Activated T-cell treated with anti-CD3 and anti-CD28 coated beads, Interleukin-2, amount 50 U/mL, for 4 hours (primary cell): Measurements from ENCODE around the gene EZH2. TPM values are rescaled to one million over a fixed set of nuclear protein-coding genes. Genes with fewer than 3 reads are reported as not detected.

ENCODE experiments used
- ATAC-seq, 2 donors: fragments of 200-7000 bp; cut with Tn5 transposase; one replicate each; pipeline ENCODE4 v1.10.0; 2021
- DNase-seq: peaks from one replicate; pipeline ENCODE4 v3.0.0-alpha.2; 2020
- H3K27me3 Mint-ChIP-seq: one replicate; pipeline ENCODE4 v1.8.0; 2021; ENCODE audit warnings: low read depth, mixed read lengths
- H3K36me3 Mint-ChIP-seq: one replicate; pipeline ENCODE4 v1.8.0; 2022; ENCODE audit warnings: mixed read lengths; ENCODE audit not compliant: insufficient read depth
- H3K4me1 Mint-ChIP-seq: one replicate; pipeline ENCODE4 v1.8.0; 2021; ENCODE audit warnings: low read depth, mixed read lengths
- H3K4me3 Mint-ChIP-seq: one replicate; pipeline ENCODE4 v1.8.0; 2021; ENCODE audit warnings: mild to moderate bottlenecking, moderate library complexity, mixed read lengths
- H3K9me3 Mint-ChIP-seq: one replicate; pipeline ENCODE4 v1.8.0; 2021; ENCODE audit warnings: mixed read lengths
- total RNA-seq, 3 donors: library from RNA; stranded (reverse); gene quantifications; one replicate each; pipeline ENCODE4 v1.2.1, GENCODE V29; 2021

The EZH2 gene
- total RNA-seq, 3 donors from 2014 or later, result 114 to 137 (median 123) TPM

DNA sequence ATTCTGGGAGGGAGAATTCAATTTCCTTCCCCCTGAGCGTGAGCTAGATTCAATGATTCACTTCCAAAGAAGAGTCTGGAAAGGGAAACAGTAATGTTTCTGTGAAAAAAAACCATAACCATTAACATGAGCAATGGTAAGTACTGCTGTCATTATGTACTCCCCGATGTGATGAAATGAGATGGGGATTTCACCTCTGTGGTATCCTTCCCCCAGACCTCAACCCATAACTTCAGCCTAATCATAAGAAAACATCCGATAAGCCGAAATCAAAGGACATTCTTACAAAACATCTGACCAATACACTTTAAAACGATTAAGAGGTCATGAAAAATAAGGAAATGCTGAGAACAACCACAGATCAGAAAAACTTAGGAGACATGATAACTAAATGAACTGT lies 27.2 kb downstream of the EZH2 start:
- Mint-ChIP-seq H3K9me3 (no peaks in the 10 kb centered on the region), H3K4me1 (peaks cover 25% of the 10 kb centered on the region), H3K27me3 (no peaks in the 10 kb centered on the region), H3K4me3 (no peak overlapping the region), H3K36me3 (peaks cover 2% of the 10 kb centered on the region)
- DNase-seq, result no peak
- peak; percentile 81 for ATAC-seq

DNA sequence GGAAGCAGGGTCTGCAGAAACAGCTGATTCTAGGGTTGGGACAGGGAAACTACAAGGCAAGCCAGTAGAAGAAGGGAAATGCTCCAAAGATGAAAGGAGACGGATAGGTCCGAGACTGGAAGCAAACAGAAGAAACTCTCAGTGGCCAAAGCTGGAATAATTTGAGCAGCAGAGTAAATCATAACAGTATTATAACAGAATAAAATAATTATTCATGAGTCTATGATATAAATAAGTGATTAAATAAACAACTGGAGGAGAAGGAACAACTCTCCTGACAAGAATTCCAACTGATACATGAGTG lies 27.6 kb downstream of the EZH2 start:
- Mint-ChIP-seq H3K9me3 (no peaks in the 10 kb centered on the region), H3K36me3 (peaks cover 2% of the 10 kb centered on the region), H3K27me3 (no peaks in the 10 kb centered on the region), H3K4me1 (peaks cover 24% of the 10 kb centered on the region), H3K4me3 (peak overlapping the region; percentile 40)
- ATAC-seq, result no peak
- no peak for DNase-seq

DNA sequence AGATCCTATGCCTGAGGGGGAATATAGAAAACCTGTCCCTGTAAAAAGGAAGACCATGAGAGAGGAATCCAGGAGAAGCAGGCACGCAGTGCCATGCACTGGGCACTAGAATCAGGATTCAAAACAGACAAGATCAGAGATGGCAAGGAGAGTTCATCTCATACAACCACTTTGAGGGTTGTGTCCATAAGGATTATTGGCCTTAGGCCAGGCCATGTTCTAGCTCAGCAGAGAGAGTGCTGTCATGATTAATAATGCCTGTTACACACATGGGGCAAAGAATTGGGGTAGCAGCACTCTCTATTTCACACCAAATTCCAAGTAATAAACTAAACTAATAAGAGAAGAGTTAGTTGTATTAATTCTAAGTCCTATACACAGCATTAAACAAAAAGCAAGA lies 29.1 kb downstream of the EZH2 start:
- ATAC-seq, result no peak
- H3K27me3 Mint-ChIP-seq, result no peaks in the 10 kb centered on the region
- peaks cover 30% of the 10 kb centered on the region for H3K4me1 Mint-ChIP-seq
- DNase-seq, result no peak
- no peak overlapping the region for H3K4me3 Mint-ChIP-seq
- H3K36me3 Mint-ChIP-seq, result peaks cover 2% of the 10 kb centered on the region
- no peaks in the 10 kb centered on the region for H3K9me3 Mint-ChIP-seq

- Mint-ChIP-seq H3K9me3 (no peaks in the 10 kb centered on the region), H3K4me1 (peaks cover 39% of the 10 kb centered on the region), H3K36me3 (peaks cover 2% of the 10 kb centered on the region), H3K4me3 (no peak overlapping the region), H3K27me3 (no peaks in the 10 kb centered on the region)
- DNase-seq (no peak), ATAC-seq (no peak)
Measured at GRCh38 chr7:148852272-148852671, 31.8 kb downstream of the EZH2 start.

GRCh38 chr7:148850564-148850963 lies 33.5 kb downstream of the EZH2 start:
- Mint-ChIP-seq H3K27me3 (no peaks in the 10 kb centered on the region), H3K36me3 (peaks cover 6% of the 10 kb centered on the region), H3K9me3 (no peaks in the 10 kb centered on the region), H3K4me3 (no peak overlapping the region), H3K4me1 (peaks cover 42% of the 10 kb centered on the region)
- no peak for DNase-seq
- no peak for ATAC-seq

DNA sequence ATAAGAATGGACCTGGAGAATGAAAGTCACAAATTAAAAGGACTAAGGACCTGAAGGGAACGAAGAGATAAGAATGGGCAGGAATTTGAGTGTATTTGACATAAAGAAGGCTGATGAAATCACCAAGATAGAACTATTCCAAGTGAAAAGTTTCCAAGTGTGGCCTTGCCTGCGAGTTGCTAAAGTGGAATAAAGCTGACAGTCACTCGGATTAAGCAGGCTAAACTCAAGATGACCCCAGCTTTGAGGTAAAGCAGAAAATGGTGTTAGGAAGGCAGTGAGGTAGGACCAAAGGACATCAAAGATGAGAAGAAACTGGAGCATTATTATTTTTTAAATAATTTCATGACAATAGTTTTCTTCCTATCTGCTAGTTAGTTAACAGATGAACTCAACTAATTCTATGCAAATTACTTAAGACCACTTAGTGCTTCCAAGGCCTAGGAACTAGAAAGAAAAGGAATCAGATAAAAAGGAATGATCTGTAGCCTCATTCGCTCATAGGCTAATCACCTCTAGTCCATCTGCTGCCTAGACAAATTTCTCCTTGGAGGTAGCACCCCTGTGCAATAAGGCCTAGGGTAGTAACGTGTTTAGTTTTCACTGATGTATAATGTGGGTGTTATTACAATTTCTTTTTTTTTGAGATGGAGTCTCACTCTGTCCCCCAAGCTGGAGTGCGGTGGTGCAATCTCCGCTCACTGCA lies 34.5 kb downstream of the EZH2 start:
- ATAC-seq, result no peak
- H3K27me3 Mint-ChIP-seq, result no peaks in the 10 kb centered on the region
- H3K4me3 Mint-ChIP-seq, result no peak overlapping the region
- H3K9me3 Mint-ChIP-seq, result no peaks in the 10 kb centered on the region
- no peak for DNase-seq
- peaks cover 39% of the 10 kb centered on the region for H3K4me1 Mint-ChIP-seq
- H3K36me3 Mint-ChIP-seq, result peaks cover 10% of the 10 kb centered on the region

- Mint-ChIP-seq H3K4me3 (no peak overlapping the region), H3K4me1 (peaks cover 39% of the 10 kb centered on the region), H3K27me3 (no peaks in the 10 kb centered on the region), H3K9me3 (no peaks in the 10 kb centered on the region), H3K36me3 (peaks cover 11% of the 10 kb centered on the region)
- ATAC-seq (no peak), DNase-seq (no peak)
Measured at GRCh38 chr7:148847815-148848734, 36.0 kb downstream of the EZH2 start.

DNA sequence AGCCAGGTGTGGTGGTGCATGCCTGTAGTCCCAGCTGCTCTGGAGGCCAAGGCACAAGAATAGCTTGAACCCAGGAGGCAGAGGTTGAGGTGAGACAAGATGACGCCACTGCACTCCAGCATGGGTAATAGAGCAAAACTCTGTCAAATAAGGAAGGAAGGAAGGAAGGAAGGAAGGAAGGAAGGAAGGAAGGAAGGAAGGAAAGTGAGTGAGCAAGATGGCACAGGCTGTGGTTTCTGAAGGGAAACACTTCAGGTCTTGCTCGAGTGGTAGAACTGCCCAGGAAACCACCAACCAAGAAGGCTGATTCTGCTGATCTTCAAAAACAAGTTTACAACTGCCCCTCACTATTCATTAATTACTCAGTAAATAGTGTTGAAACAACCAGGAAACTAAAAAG lies 45.2 kb downstream of the EZH2 start:
- Mint-ChIP-seq H3K27me3 (no peaks in the 10 kb centered on the region), H3K9me3 (no peaks in the 10 kb centered on the region), H3K4me3 (no peak overlapping the region), H3K4me1 (peaks cover 42% of the 10 kb centered on the region), H3K36me3 (peaks cover 40% of the 10 kb centered on the region)
- DNase-seq, result no peak
- ATAC-seq, result no peak

- H3K9me3 Mint-ChIP-seq, result no peaks in the 10 kb centered on the region
- peaks cover 47% of the 10 kb centered on the region for H3K36me3 Mint-ChIP-seq
- peaks cover 33% of the 10 kb centered on the region for H3K4me1 Mint-ChIP-seq
- DNase-seq, result no peak
- no peak overlapping the region for H3K4me3 Mint-ChIP-seq
- no peaks in the 10 kb centered on the region for H3K27me3 Mint-ChIP-seq
- no peak for ATAC-seq
Measured at GRCh38 chr7:148835854-148836253, 48.2 kb downstream of the EZH2 start.

DNA sequence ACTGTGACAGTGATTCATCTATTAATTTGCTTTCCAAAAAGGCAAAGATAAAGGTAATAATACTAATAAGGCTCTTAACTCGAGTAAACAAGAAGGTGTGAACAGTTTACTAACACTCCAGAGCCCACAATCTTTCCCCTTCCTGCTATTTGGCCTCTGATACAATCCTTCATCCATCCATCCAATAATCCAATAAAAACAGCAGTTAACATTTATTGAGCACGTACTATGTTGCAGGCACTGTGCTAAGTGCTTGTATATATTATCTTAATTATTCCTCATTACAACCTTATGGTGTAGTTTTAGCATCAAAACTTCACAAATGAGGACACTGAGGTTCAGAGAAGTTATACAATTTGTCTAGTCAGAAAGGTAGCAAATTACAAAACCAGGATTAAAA lies 49.5 kb downstream of the EZH2 start:
- Mint-ChIP-seq H3K4me3 (no peak overlapping the region), H3K4me1 (peaks cover 23% of the 10 kb centered on the region), H3K9me3 (no peaks in the 10 kb centered on the region), H3K27me3 (no peaks in the 10 kb centered on the region), H3K36me3 (peaks cover 55% of the 10 kb centered on the region)
- ATAC-seq (no peak), DNase-seq (no peak)

DNA sequence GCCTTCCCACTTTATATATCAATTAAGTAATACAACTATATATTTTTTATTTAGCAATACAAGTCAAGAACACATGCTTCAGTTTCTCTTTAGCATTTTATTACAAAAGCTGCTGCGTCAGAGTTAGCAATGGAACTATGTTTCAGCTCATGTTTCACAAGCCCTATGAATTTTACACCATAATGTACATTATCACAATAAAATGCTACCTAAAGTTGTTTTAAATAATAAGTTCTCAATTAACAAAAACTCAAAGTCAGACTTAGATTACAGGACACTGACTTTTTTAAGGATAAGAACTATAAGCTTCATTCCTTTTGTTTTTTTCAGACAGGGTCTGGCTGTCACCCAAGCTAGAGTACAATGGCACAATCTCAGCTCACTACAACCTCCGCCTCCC lies 52.3 kb downstream of the EZH2 start:
- ATAC-seq (no peak), DNase-seq (no peak)
- peaks cover 3% of the 10 kb centered on the region for H3K4me1 Mint-ChIP-seq
- peaks cover 42% of the 10 kb centered on the region for H3K36me3 Mint-ChIP-seq
- no peaks in the 10 kb centered on the region for H3K27me3 Mint-ChIP-seq
- no peaks in the 10 kb centered on the region for H3K9me3 Mint-ChIP-seq
- H3K4me3 Mint-ChIP-seq, result no peak overlapping the region

GRCh38 chr7:148830897-148831692 lies 53.0 kb downstream of the EZH2 start:
- Mint-ChIP-seq H3K4me1 (peaks cover 3% of the 10 kb centered on the region), H3K36me3 (peaks cover 39% of the 10 kb centered on the region), H3K4me3 (no peak overlapping the region), H3K9me3 (no peaks in the 10 kb centered on the region), H3K27me3 (no peaks in the 10 kb centered on the region)
- no peak for DNase-seq
- no peak for ATAC-seq

DNA sequence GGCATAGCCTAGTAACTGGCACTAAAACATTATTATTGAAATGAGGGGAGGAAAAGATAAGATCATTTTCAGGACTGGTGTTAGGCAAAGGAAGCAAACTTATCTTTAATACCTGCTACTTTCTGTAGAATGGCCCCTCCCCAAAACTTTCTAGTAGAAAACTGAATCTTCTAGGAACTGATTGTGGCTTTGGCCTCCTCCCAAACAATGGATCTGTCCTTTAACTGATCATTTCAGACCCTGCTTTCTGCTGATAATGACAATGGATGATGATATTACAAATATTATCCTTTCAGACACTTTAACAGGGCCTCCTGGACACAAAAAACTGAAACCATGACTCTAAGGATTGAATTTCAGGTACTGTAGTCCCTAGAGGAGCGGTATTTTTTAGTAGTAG lies 55.1 kb downstream of the EZH2 start:
- Mint-ChIP-seq H3K4me3 (no peak overlapping the region), H3K27me3 (no peaks in the 10 kb centered on the region), H3K36me3 (peaks cover 42% of the 10 kb centered on the region), H3K9me3 (no peaks in the 10 kb centered on the region), H3K4me1 (no peaks in the 10 kb centered on the region)
- no peak for DNase-seq
- ATAC-seq, result no peak

DNA sequence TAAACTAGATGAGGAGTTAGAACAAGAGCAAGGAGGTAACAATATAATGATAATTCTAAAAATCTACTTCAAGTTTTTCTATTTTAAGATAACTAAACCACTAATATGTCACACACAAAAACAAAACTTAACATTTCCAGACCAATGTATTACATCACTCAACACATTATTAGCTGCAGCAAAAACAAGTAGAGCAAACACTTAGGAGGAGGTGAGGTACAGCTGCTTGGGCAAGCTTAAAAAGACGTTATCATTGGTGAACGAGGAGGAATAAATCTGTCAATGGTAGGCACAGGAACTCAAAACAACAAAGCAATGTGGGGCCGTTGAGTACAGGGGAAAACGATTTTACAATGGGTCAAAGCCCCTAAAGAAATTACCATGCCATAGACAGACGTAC lies 58.8 kb downstream of the EZH2 start:
- ATAC-seq, result no peak
- Mint-ChIP-seq H3K4me1 (no peaks in the 10 kb centered on the region), H3K4me3 (no peak overlapping the region), H3K36me3 (peaks cover 32% of the 10 kb centered on the region), H3K9me3 (no peaks in the 10 kb centered on the region), H3K27me3 (no peaks in the 10 kb centered on the region)
- DNase-seq, result no peak
